Activated CD8-positive, alpha-beta memory T cell treated with anti-CD3 and anti-CD28 coated beads, Interleukin-2, amount 50 U/mL, for 24 hours (primary cell): Measurements from ENCODE around the gene CD7.

ENCODE experiments used
- DNase-seq: peaks from one replicate; pipeline ENCODE4 v3.0.0-alpha.2; 2020; ENCODE audit errors: extremely low read depth

Gene CD7

DNA sequence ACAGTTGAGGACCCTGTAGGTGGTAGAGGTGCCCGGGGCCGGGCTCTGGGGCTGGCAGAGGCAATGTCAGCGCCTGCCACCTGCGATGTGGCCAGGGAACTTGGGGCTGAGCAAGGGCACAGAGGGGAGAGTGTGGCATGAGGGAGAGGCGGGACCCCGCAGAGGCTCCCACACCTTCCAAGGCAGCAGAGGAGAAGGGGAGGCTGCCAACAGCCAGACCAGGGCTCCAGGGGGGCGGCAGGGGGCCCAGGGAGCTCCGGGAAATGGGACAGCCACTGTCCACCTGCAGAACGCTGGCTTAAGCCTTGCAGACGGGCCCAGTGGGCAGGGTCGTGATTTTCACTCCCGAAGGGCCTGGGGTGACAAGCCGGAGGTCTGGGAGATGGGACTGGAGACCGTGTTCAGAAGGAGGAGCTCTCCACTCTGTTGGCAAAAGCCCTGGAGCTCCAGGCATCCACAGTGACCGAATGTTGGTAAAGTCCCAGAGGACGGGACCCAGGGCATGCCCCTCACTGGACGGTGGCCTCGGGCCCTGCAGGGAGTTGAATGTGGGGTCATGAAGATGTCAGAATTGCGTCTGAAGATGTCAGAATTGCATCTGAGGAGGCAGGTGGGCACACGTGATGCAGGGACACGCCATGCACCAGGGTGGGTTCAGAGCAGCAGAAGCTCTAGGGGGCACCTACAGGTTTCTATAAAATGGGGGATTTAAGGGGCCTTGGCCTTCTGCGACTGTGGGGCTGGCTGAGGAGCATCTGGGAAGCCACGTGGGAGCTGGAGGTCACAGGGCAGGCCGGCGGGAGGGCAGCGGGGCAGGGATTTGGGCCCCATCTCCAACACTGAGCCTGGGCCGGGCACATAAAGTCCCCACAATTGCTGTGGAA, 18.6 kb downstream of the CD7 start:
- no peak for DNase-seq

GRCh38 chr17:82297714-82298537, 19.5 kb downstream of the CD7 start:
- peak; percentile 83 for DNase-seq

GRCh38 chr17:82297280-82297713, 20.1 kb downstream of the CD7 start:
- peak; percentile 81 for DNase-seq

DNA sequence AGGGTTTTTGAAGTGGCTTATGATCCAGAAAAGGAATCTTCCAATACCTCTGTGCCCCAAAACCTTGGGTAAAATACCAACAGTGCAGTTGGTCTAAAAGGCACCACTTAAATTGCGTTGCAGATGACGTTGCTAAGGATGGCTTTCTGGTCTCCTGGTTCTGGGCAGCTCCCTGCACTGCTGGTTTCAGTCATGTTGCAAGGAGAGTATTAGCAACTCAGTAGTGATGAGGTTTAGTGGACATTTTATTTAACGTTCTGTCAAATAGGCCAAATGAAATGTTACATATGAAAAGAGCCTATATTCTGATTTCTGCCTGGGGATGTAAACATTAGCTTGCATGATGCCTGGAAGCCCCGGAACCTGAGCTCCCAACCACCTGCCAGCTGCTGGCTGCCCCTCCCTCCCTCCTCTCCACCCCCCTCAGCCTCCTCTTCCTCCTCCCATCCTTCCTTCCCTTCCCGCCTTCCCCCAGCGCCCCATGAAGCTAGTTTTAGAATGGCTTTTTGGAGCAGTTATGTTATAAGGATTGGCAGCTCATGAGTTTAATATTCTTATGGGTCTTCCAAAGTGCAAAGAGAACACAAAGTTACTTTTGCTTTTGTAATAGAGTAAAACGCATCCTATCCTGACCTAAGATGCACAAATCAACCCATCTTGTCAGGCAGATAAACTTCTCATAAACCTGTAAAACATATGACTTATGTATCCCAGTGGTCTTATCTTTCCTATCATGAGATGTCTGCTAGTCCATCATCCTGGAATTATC, 20.7 kb downstream of the CD7 start:
- no peak for DNase-seq

GRCh38 chr17:82295472-82295814, 22.0 kb downstream of the CD7 start:
- no peak for DNase-seq

DNA sequence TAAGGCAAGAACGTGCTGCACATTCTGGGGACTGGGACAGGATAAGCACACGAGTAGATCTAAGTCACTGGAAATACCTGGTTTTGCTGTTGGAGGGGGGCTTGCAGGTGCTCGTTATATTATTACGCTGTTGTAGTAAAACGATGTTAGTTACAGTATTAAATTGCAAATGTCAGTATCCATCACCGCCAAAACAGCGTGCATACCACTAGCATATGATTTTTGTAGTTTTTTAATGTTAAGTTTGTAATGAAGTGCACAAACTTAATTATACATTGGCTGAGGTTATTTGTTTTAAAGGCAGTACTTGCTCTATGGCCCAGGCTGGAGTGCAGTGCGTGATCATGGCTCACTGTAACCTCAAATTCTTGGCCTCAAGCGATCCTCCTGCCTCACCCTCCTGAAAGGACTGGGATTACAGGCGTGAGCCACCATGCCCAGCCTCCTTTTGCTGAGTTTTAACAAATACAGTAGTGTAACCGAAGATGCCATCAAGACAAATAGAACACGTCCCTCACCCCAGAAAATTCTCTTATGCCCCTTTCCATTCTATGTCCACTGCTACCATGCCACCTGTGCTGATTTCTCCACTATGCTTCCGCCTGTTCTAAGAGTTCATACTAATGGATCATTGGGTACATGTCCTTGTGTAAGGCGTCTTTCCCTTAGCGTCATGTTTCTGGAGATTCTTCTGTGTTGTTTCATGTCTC, 23.2 kb downstream of the CD7 start:
- DNase-seq, result no peak

DNA sequence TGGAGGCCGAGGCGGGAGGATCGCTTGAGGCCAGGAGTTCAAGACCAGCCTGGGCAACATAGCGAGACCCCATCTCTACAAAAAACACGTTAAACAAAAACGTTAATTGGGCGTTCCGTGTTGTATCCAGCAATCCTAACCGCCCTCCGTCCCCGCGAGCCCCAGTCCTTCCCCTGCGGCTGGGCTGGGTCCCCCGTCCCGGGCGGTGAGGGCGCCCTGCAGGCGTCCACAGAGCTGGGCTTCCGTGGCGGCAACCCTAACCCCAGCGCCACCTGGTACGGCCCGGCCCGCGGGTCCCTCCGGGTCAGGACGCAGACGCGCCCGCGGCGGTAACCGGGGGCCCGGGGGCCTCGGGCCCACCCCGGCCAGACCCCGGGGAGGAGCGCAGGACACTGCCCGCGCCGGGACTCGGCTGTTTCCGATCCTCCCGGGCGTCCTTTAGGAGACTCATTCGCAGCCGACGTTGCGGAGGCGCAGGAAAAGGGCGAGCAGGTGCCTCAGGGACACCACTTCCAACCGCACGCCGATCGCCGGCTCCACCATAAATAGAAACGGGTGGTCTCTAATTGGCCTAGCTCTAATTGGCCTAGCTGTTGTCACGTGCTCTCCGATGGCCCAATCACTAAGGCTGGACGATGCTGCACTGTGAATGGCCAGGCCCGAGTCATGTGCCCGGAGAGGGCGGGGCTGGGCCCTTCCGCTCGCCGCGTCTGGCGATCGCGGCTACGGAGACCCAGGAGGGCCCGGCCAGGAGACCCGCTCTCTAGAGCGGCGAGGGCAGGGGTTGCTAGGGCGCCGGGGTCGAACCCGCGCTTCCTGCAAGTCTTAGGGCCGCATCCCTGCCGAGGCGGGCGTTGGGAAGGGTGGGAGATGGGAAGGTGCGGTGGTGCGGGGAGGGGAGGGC, 24.9 kb downstream of the CD7 start:
- DNase-seq, result peak; percentile 84

DNA sequence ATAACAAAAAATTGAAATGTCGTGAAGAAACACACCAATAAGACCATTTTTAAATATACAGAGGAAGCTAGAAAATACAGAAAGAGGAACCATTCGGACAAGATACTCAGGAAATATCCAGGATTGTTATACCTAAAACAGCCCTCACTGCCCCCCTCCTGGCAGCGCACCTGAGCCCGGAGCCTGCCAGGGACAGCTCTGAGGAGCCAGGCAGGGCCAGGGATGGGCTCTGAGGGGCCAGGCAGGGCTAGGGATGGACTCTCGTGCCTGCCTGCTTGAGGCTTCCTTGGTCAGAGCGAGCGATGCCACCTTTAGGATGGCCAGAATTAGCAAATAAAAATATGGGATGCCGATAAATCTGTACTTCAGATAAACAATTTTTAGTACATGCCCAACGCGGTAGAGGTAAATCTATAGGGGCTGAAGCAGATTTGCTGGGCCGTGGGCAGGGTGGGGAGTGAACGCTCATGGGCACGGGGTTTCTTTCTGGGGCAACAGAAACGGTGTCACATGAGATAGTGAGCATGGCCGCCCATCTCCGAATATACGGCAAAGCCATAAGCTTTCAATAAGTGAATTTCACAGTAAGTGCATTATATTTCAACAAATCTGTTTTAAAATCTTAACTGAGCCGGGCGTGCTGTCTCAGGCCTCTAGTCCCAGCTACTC, 25.7 kb downstream of the CD7 start:
- no peak for DNase-seq

GRCh38 chr17:82287868-82288801, 29.3 kb downstream of the CD7 start:
- DNase-seq, result no peak

GRCh38 chr17:82287013-82287867, 30.2 kb downstream of the CD7 start:
- no peak for DNase-seq

- DNase-seq, result no peak
Observed at GRCh38 chr17:82285141-82285540, 32.3 kb downstream of the CD7 start.

DNA sequence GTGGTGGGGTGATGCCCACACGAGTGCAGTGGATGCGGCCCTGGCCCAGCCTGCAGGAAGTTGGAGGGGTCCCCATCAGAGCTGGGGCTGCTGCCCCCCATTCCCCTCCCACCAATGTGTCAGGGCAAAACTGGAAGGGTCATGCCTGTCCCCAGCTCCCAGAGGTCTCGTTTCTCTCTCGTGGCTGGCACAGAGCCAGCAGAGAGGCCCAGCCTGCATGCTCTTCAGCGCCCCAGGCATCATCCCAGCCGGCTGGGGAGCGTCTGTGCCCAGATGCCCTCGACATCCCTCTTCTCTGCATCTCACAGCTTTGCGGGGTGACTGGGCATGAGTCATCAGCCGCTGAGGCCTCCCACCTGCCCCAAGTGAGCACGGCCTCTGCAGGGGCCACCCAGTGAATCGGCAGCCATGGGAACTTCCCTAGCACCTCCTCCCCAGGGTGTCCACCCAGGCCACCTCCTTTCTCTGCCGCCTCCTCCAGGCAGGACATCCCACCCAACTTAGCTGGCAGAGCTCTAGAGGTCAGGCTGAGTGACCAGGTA, 34.1 kb downstream of the CD7 start:
- no peak for DNase-seq

GRCh38 chr17:82282239-82283207, 34.9 kb downstream of the CD7 start:
- DNase-seq, result no peak

- no peak for DNase-seq
Observed at GRCh38 chr17:82281502-82282238, 35.7 kb downstream of the CD7 start.

DNA sequence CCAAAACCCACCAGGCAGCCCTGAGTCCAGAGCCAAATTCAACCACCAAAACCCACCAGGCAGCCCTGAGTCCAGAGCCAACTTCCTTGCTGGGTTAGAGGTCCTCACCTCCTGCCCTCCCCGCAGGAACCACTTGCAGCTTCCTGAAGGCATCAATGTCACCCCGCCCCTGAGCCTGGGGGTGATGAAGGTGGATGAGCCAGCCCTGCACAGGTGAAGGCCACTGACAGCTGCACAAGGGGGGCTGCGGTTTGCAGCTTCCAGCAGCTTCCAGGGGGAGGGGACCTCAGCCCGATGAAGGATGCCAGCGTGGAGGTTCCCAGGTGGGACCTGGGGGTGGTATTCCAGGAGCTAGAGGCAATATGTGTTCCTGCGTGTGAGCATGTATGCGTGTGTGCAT, 36.3 kb downstream of the CD7 start:
- DNase-seq, result no peak

- DNase-seq, result no peak
Observed at GRCh38 chr17:82280537-82280936, 36.9 kb downstream of the CD7 start.
